Activated naive CD4-positive, alpha-beta T cell treated with anti-CD3 and anti-CD28 coated beads, Interleukin-2, amount 50 U/mL, for 24 hours (primary cell): Measurements from ENCODE around the gene PITPNM2.
A peak's percentile ranks its signal among the peaks of the same experiment; 100 is the strongest.

Experiments used
- H3K27ac Mint-ChIP-seq: one replicate; pipeline ENCODE4 v1.8.0; 2021; ENCODE audit warnings: mild to moderate bottlenecking, mixed read lengths
- H3K27me3 Mint-ChIP-seq: one replicate; pipeline ENCODE4 v1.8.0; 2021; ENCODE audit warnings: mixed read lengths
- H3K36me3 Mint-ChIP-seq: one replicate; pipeline ENCODE4 v1.8.0; 2021; ENCODE audit warnings: mixed read lengths
- H3K4me1 Mint-ChIP-seq: one replicate; pipeline ENCODE4 v1.8.0; 2021; ENCODE audit warnings: mixed read lengths
- H3K4me3 Mint-ChIP-seq: one replicate; pipeline ENCODE4 v1.8.0; 2021; ENCODE audit warnings: mild to moderate bottlenecking, mixed read lengths
- H3K9me3 Mint-ChIP-seq: one replicate; pipeline ENCODE4 v1.8.0; 2021; ENCODE audit warnings: mixed read lengths

PITPNM2 gene

DNA sequence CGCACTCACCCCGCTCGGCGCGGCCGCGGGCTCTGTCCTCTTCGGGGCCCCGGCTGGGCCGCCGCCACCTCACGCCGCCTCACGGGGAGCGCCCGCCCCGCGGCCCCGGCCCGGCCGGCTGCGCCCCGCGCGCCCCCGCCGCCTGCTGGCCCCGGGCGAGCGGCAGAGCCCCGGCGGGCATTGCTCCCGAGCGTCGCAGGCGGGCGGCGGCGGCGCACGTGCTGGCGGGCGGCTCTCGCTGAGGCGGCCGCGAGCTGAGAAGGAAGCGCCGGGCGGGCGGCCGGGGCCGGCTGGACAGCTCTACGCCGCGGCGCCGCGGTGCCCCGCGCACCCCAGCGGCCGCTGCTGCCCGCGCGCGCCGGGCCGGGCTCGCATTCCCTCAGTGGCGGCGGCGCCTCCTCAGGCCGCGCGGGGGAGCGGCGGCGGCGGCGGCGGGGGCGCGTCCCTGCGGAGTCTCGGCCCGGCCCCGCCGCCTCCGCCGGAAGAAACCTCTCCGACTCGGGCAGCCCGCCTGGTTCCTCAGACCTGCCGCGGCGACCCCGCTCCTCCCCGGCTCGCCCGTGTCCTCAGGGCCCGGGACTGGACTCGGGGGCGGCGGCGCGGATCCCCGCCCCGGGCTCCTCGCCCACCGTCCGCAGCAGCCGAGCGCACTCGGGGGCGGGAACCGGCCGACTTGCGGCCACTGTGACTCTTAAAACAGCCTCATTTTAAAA is at the start of gene PITPNM2:
PITPNM2 (minus strand) TSS at position 347 of the 713 bp plus-strand sequence. CDS start 116,500 bp downstream, outside the sequence.
- H3K4me3 Mint-ChIP-seq = peak within 1 kb of the TSS; percentile 87
- H3K36me3 Mint-ChIP-seq = peaks cover under 1% of the 10 kb centered on the region
- peak within 1 kb of the TSS; percentile 92 for H3K27ac Mint-ChIP-seq
- peaks cover 48% of the 10 kb centered on the region for H3K4me1 Mint-ChIP-seq
- no peaks in the 10 kb centered on the region for H3K27me3 Mint-ChIP-seq
- no peaks in the 10 kb centered on the region for H3K9me3 Mint-ChIP-seq

DNA sequence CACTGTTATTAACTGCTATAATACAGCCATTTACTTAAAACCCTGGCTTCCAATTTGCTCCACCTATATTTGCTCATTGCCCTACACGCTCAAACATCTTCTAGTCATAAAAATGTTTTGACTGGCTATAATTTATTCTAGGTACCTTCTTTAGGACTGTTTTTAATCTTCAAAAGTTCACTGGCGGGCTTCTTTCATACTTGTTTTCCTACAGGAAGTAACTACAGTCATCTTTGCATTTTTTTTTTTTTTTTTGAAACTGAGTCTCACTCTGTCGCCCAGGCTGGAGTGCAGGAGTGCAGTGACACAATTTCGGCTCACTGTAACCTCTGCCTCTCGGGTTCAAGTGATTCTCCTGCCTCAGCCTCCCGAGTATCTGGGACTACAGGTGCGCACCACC is 49.5 kb upstream of the PITPNM2 start:
- Mint-ChIP-seq H3K27me3 (no peaks in the 10 kb centered on the region), H3K4me1 (peaks cover 22% of the 10 kb centered on the region), H3K9me3 (no peaks in the 10 kb centered on the region), H3K36me3 (peaks cover 7% of the 10 kb centered on the region), H3K27ac (peak overlapping the region; percentile 94), H3K4me3 (peak overlapping the region; percentile 45)

DNA sequence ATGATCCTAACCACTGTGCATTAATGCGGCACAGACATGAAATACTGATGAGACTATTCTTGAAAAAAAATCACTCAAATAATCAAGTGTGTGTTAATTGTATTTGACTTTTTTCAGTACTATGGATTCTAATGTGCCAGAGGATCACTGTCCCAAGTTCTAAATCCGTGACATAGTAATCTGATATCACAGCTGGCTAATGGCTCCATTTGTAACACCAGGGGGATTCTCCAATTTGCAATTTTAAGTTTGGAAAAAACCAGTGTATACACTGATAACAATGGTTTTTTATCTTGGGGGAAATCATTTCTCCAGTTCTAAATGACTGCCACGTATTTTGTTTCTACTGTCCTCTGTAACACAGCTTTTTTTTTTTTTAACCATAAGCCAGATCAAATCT is 49.0 kb upstream of the PITPNM2 start:
- no peaks in the 10 kb centered on the region for H3K27me3 Mint-ChIP-seq
- H3K36me3 Mint-ChIP-seq = peaks cover 7% of the 10 kb centered on the region
- peaks cover 22% of the 10 kb centered on the region for H3K4me1 Mint-ChIP-seq
- peak overlapping the region; percentile 94 for H3K27ac Mint-ChIP-seq
- H3K4me3 Mint-ChIP-seq = no peak overlapping the region
- no peaks in the 10 kb centered on the region for H3K9me3 Mint-ChIP-seq

DNA sequence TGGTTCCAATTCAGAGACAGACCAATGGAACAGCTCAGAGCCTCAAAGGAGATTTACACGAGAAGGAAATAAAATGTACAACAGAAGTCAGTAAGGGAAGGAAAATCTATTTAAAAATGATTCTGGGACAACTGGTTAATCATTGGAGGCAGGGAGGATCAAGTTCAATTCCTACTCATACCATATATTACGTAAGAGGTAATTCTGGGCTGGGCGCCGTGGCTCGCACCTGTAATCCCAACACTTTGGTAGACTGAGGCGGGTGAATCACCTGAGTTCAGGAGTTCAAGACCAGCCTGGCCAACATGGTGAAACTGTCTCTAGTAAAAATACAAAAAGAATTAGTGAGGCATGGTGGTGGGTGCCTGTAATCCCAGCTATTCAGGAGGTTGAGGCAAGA is 36.7 kb upstream of the PITPNM2 start:
- H3K27ac Mint-ChIP-seq = no peak overlapping the region
- H3K36me3 Mint-ChIP-seq = peaks cover 20% of the 10 kb centered on the region
- H3K27me3 Mint-ChIP-seq = no peaks in the 10 kb centered on the region
- no peaks in the 10 kb centered on the region for H3K4me1 Mint-ChIP-seq
- no peaks in the 10 kb centered on the region for H3K9me3 Mint-ChIP-seq
- no peak overlapping the region for H3K4me3 Mint-ChIP-seq

DNA sequence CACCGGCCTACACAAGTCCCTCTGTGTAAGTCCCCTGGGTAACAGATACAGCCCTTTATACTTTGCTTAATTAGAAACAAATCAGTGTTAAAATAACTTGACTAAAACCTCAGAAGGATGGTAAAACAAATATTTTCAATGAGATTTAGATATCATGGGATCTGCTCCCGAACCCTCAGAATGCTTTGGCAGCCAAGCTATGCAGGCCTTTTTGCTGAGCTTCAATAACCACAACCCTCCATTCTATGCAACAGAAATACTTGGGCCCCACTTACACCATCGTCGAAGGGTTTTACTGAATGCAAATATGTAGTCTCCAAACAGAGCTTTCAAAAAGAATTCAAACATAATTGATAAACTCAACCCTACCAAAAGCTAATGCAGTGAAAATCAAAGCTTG is 29.3 kb upstream of the PITPNM2 start:
- Mint-ChIP-seq H3K4me3 (no peak overlapping the region), H3K36me3 (peaks cover 17% of the 10 kb centered on the region), H3K4me1 (no peaks in the 10 kb centered on the region), H3K27ac (no peak overlapping the region), H3K9me3 (no peaks in the 10 kb centered on the region), H3K27me3 (no peaks in the 10 kb centered on the region)

DNA sequence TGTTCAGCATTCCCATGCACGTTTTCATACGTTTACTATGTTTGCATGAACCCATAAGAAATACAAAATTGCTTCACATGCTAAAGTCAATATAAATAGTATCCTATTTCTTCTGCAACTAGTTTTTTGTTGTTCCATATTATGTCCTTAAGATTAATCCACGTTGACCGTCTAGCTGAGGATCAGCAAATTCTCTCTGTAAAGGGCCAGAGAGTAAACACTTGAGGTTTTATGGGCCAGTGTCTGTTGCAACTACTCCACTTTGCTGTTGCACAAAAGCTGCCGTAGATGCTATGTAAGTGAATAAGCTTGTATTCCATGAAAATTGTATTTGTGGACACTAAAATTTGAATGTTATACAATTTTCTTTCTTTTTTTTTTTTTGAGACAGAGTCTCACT is 21.1 kb upstream of the PITPNM2 start:
- no peaks in the 10 kb centered on the region for H3K4me1 Mint-ChIP-seq
- H3K27ac Mint-ChIP-seq = no peak overlapping the region
- no peaks in the 10 kb centered on the region for H3K27me3 Mint-ChIP-seq
- H3K9me3 Mint-ChIP-seq = no peaks in the 10 kb centered on the region
- peaks cover 3% of the 10 kb centered on the region for H3K36me3 Mint-ChIP-seq
- no peak overlapping the region for H3K4me3 Mint-ChIP-seq

DNA sequence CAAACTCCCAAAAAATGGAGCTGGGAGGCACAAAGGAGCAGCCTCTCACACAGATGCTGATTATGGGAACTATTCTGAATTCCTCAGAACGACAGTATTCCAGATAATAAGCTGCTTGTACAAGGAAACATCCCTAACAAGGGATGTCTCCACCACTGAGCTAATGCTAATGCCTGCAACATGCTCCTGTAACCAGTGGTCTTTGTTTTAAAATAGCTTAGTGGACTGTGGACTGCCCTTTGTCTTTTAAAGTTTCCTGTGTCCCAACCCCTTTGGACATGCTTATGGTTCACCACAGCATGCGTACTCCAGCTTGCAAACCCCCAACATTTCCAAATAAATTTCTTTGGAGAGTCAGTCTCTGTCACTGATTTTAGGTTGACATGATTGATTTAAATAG is 16.4 kb upstream of the PITPNM2 start:
- H3K4me3 Mint-ChIP-seq = no peak overlapping the region
- no peaks in the 10 kb centered on the region for H3K9me3 Mint-ChIP-seq
- H3K27me3 Mint-ChIP-seq = no peaks in the 10 kb centered on the region
- H3K4me1 Mint-ChIP-seq = no peaks in the 10 kb centered on the region
- H3K27ac Mint-ChIP-seq = no peak overlapping the region
- H3K36me3 Mint-ChIP-seq = peaks cover 7% of the 10 kb centered on the region

DNA sequence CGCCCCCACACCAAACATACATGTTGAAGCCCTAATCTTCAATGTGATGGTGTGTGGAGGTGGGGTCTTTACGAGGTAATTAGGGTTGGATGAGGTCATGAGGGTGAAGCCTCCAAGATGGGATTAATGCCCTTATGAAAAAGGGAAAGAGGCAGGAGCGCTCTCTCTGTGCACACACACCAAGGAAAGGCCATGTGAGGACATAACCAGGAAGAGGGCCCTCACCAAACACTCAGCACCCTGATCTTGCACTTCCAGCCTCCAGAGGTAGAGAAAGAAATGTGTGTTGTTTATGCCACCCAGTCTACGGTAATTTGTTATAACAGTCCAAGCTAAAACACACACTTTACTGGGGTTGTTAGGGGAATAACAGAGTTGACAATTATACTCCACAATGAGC is 14.6 kb upstream of the PITPNM2 start:
- peaks cover 7% of the 10 kb centered on the region for H3K36me3 Mint-ChIP-seq

DNA sequence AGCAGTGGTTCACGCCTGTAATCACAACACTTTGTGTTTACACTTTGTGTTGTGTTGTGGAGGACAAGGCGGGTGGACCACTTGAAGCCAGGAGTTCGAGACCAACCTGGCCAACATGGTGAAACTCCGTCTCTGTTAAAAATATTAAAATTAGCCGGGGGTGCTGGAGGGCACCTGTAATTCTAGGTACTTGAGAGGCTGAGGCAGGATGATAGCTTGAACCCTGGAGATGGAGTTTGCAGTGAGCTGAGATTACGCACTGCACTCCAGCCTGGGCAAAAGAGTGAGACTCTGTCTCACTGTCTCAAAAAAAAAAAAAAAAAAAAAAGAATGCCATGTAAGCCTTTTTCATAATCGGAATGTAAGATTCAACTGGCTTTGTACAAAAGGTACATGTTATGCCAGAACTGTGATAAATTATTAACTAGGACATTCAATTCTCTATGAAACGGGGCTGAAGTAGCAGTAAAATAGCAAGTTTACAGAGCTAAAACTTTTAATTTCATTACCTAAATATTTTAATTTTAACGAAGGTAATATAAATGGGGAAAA is 13.9 kb upstream of the PITPNM2 start:
- Mint-ChIP-seq H3K9me3 (no peaks in the 10 kb centered on the region), H3K4me3 (no peak overlapping the region), H3K27ac (no peak overlapping the region), H3K36me3 (peaks cover 7% of the 10 kb centered on the region), H3K27me3 (no peaks in the 10 kb centered on the region), H3K4me1 (no peaks in the 10 kb centered on the region)

More for the DNA sequence above, 14.6 kb upstream of the PITPNM2 start:
- Mint-ChIP-seq H3K27ac (peak overlapping the region; percentile 32), H3K4me3 (no peak overlapping the region), H3K27me3 (no peaks in the 10 kb centered on the region), H3K4me1 (no peaks in the 10 kb centered on the region), H3K9me3 (no peaks in the 10 kb centered on the region)

DNA sequence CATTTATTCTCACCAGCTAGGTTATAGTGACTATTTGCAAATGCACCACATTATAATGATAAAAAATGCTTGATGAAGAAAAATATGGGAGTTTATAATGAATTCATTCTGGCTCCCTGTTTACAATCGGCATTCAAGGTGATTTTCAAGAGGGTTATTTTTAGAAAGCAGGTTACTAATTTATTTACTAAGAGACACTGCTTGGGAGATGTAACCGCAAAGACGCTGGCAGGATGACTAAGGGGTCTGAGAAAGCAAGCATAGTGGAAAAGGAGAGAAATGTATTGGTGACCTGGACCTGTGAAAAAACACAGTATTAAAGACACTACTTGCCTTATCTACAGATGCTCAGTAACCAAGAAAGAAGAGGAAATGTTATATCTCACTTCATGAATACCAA is 13.3 kb upstream of the PITPNM2 start:
- Mint-ChIP-seq H3K27ac (no peak overlapping the region), H3K36me3 (peaks cover 7% of the 10 kb centered on the region), H3K4me3 (no peak overlapping the region)

DNA sequence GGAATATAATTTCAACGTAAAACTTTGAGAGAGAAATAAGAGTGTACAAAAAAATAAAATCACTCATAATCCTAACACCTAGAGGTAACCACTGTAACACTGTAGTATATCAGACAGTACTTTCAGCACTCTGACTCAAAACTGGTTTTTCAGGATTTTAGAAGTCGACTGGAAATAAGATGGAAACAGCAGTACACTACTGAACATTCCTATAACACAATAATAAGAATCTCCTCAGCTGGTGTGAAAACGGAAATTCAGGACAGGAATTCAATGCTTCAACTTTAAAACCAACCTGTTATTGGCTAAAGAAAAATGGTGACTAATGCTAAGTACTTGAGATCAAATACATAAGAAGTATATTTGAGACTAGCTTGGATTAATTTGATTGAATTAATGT is 12.3 kb upstream of the PITPNM2 start:
- no peaks in the 10 kb centered on the region for H3K4me1 Mint-ChIP-seq
- no peak overlapping the region for H3K4me3 Mint-ChIP-seq
- no peaks in the 10 kb centered on the region for H3K27me3 Mint-ChIP-seq
- peaks cover 7% of the 10 kb centered on the region for H3K36me3 Mint-ChIP-seq
- H3K9me3 Mint-ChIP-seq = no peaks in the 10 kb centered on the region
- H3K27ac Mint-ChIP-seq = no peak overlapping the region

More for the DNA sequence above, 13.3 kb upstream of the PITPNM2 start:
- Mint-ChIP-seq H3K27me3 (no peaks in the 10 kb centered on the region), H3K4me1 (no peaks in the 10 kb centered on the region), H3K9me3 (no peaks in the 10 kb centered on the region)

DNA sequence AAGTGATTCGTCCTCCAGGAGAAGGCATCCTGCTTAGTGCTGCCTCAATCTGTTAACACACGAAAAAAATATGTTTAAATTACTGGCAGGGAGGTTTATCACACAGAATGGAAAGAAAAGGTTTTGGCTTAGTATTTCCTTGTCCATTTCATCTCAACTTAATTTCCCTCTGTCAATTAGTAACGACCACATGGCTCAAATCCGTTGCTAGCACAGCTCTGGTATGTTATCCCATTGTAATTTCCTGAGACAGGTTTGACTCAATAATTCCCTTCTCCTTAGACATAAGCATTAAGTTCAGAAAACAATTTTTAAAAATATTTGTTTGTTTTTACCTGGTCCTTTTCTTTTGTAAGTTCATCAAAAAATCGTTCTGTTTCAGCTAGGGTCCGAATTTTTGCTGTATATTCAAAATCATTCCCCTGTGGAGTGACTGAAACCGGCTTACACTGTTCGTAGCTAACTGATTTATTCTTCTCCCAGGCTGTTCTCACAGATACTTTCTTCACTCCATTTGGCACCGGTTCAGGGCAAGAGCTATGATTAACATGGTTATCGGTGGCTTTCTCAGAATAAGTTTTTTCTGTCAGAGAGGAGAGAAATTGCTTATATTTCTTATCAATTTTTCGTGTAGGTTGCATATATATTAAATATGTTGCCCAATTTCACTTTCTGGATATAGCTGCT is 10.1 kb upstream of the PITPNM2 start:
- no peaks in the 10 kb centered on the region for H3K4me1 Mint-ChIP-seq
- H3K9me3 Mint-ChIP-seq = no peaks in the 10 kb centered on the region
- H3K4me3 Mint-ChIP-seq = no peak overlapping the region
- no peaks in the 10 kb centered on the region for H3K27me3 Mint-ChIP-seq
- H3K36me3 Mint-ChIP-seq = peaks cover 7% of the 10 kb centered on the region
- H3K27ac Mint-ChIP-seq = no peak overlapping the region

DNA sequence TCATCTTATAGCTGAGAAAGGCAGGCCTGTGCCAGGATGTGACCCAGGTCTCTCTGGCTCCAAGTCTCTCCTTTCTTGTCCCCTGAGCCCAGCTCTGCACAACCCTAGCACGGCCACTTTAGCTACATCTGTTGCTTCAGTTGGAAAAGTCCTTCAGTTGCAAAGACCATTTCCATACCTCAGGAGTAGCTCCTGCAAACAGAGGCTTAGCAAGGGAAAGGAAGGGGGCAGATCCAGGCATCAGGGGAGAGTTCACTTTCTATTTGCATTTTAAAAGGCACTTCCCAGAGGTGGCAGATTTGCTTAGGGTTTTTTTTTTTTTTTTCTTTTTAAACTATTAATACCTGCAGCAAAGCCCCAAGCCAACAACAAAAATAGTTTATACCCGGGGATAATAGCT is 3.0 kb upstream of the PITPNM2 start:
- Mint-ChIP-seq H3K4me3 (no peak overlapping the region), H3K36me3 (peaks cover 2% of the 10 kb centered on the region), H3K27me3 (no peaks in the 10 kb centered on the region), H3K27ac (no peak overlapping the region), H3K9me3 (no peaks in the 10 kb centered on the region), H3K4me1 (peaks cover 29% of the 10 kb centered on the region)

DNA sequence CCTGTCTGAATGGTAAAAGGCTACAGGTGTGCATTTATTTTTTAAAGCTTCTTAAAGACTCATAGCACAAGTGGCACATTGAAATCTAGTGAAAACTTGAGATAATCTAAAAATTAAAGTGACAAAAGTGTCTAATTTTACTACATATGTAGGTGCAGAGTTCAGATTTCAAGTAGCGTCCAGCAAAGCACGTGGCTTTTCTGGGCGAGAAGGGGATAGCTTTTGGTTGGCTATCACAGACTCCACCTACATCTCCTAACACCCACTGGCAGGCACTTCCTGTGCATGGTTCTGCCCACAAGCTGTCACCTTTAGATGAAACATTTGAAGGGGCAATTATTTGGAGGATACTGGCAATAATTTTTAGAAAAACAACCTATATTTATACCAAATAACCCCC is 1.9 kb upstream of the PITPNM2 start:
- peaks cover 2% of the 10 kb centered on the region for H3K36me3 Mint-ChIP-seq
- H3K9me3 Mint-ChIP-seq = no peaks in the 10 kb centered on the region
- H3K27ac Mint-ChIP-seq = peak overlapping the region; percentile 41
- peaks cover 38% of the 10 kb centered on the region for H3K4me1 Mint-ChIP-seq
- H3K27me3 Mint-ChIP-seq = no peaks in the 10 kb centered on the region
- peak overlapping the region; percentile 53 for H3K4me3 Mint-ChIP-seq

DNA sequence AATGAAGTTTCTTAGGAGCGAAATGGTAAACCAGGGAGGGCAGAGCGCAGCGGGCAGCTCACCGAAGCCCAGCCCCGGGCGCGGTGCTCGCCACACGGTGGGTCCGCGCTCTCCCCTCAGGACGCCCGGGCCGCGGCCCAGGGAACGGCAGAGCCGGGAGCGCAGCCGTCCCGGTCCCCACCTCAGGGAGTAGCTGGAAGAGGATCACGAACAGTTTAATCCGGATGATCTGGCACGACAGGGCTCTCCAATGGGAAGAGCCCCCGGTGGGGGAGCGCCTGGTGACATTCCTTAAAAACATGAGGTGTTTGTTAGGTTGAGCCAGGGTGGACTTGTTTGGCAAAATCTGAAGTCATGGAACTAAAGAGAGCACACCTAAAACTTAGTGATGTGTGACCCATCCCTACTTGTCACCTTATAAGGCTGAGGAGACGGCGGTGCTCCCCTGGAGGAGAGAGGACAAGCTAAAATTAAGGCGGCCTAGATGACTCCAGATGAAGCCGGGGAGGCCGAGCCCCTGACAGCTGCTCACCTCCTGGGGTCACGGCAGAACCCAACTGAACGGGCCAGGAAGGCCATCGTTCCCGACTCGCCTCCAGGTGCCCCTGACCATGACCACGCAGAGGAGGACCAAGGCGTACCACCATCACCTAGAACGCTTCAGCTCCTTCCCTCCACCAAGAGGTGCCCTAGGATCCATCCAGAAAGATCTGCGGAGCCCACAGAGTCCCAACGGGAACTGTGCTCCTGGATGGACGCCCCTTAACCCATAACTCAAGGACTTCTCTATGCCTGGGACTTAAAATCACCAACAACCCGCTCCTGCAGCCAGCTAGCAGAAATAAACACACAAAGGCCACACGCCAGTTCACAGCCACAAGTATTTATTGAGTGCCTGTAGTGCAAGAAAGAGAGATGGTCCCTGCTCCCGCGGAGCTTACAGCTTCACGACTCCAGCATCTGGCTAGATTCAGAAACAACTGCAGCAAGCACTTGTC is 866 bp upstream of the PITPNM2 start:
- peak overlapping the region; percentile 87 for H3K4me3 Mint-ChIP-seq
- peak overlapping the region; percentile 62 for H3K27ac Mint-ChIP-seq
- peaks cover under 1% of the 10 kb centered on the region for H3K36me3 Mint-ChIP-seq
- H3K4me1 Mint-ChIP-seq = peaks cover 46% of the 10 kb centered on the region
- H3K9me3 Mint-ChIP-seq = no peaks in the 10 kb centered on the region
- no peaks in the 10 kb centered on the region for H3K27me3 Mint-ChIP-seq
